Measurements from ENCODE around the gene CDA. TPM values are rescaled to one million over a fixed set of nuclear protein-coding genes. Genes with fewer than 3 reads are reported as not detected.

The CDA gene
- total and polyA plus RNA-seq, 9 of the 15 experiments (the other 6 are each of a cell fraction or from before 2014, with no cell fraction given), result not detected

DNA sequence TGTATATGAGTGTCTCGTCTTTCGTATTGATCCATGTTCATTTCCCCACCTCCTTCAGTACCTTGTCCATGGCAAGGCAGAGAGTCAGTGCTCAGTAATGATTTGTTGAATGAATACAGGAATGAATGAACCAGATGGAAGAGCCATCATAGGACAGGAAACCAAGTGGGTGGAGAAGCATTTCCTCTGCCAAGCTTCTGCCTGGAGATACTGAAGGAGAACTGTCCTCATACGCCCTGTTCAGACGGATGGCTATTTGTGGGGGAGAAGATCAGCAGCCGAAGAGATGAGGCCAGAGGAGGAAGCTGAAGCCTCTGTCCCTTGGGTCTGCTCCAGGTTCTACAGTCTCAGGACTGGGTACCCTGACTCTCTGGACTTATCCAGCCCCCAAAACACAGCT, 30.7 kb upstream of the CDA start:
- CTCF ChIA-PET (ENCODE audit: low intra/inter-chr PET ratio), result no interaction called here
- Histone ChIP-seq H3K4me3 (no peak overlapping the region), H3K4me1 (replicated peaks in 1 of 2; ENCODE audit: control insufficient read depth in 2 of 2, insufficient read depth in 2 of 2, low read length in 2 of 2) (peaks cover 0 to 7% of the 10 kb centered on the region in 2 experiments; a peak in 1 of 5 replicates), H3K9me1 (ENCODE audit: control insufficient read depth, insufficient read depth, low read length) (peaks cover 3% of the 10 kb centered on the region), H3K9me3 (replicated peaks; ENCODE audit: control insufficient read depth, insufficient read depth, low read depth, low read length) (no peaks in the 10 kb centered on the region), H3K4me2 (ENCODE audit: insufficient read depth, low read length) (no peak overlapping the region), H3K36me3 (ENCODE audit: control insufficient read depth, insufficient read depth, low read length) (no peaks in the 10 kb centered on the region), H3K27me3 (ENCODE audit: control insufficient read depth in 2 of 2, insufficient read depth in 2 of 2, low read length in 2 of 2) (peaks cover 65 to 89% of the 10 kb centered on the region in 2 experiments), H3K79me2 (ENCODE audit: control insufficient read depth, insufficient read depth, low read length) (no peaks in the 10 kb centered on the region), H2AFZ (ENCODE audit: low read depth, low read length) (no peak overlapping the region), H3K27ac (ENCODE audit: extremely low read depth, low read depth, low read length) (no peak overlapping the region), H3K9ac (ENCODE audit: insufficient read depth in 1 of 2, low read depth in 2 of 2, low read length in 2 of 2) (no peak overlapping the region), H4K20me1 (replicated peaks; ENCODE audit: control insufficient read depth, insufficient read depth, low read length) (peaks cover 3% of the 10 kb centered on the region; the same call in 1 of the 2 replicates)
- BruUV-seq (replicated peaks), result no TSS peak
- FAIRE-seq, result no peak
- intact Hi-C loops (cut with micrococcal nuclease) (no loop called here), in situ Hi-C loops (cut with MboI) (no loop called here)
- no peak for DNase-seq (ENCODE audit: extremely low read depth in 1 of 4, low spot score in 3 of 4)
- POLR2A ChIA-PET, result interaction anchor here (1.8 kb wide), 1 partner anchor 9 kb away, joined by 4 read pairs; no protein-coding TSS in a partner anchor
- ATAC-seq, result no peak
- TF ChIP-seq LCOR (CRISPR knock-in tag; IDR thresholded peaks at IDR 0.05) (no peak), RHOXF2B (CRISPR knock-in tag; conservative IDR thresholded peaks at IDR 0.05) (no peak), ATF7 (IDR thresholded peaks at IDR 0.05) (no peak), SP1 (CRISPR knock-in tag; IDR thresholded peaks at IDR 0.05) (no peak), TGIF2 (CRISPR knock-in tag; IDR thresholded peaks at IDR 0.05) (no peak), STAT5A (IDR thresholded peaks at IDR 0.05; ENCODE audit: borderline replicate concordance, low read length) (no peak), MAFK (IDR thresholded peaks at IDR 0.05; ENCODE audit: low read length) (no peak), BACH1 (tag; IDR thresholded peaks at IDR 0.05) (no peak), HDAC2 (IDR thresholded peaks at IDR 0.05) (no peak), POLR3A (IDR thresholded peaks at IDR 0.05; ENCODE audit: borderline replicate concordance, extremely low read depth, insufficient read depth, insufficient read length) (no peak)
- 2% methylated on average over 5 of the region's 5 CpGs for WGBS (ENCODE audit: insufficient coverage, low coverage, missing lambda C conversion rate)
